GM18868 (cell line): ENCODE data around the gene OAS3.
"Not testable (repeated sequence)": the region's sequence is repeated elsewhere in the genome, so short reads cannot be mapped to it uniquely, and the experiment has no call there.

Source experiments
- ATAC-seq: cut with Tn5 transposase; IDR thresholded peaks from one replicate; pipeline ENCODE4 v1.9.1; 2021; ENCODE audit warnings: mild to moderate bottlenecking, moderate library complexity; ENCODE audit not compliant: unreplicated experiment

The OAS3 gene

GRCh38 chr12:112926416-112927033 is 11.7 kb upstream of the OAS3 start:
- not testable (repeated sequence) for ATAC-seq

- no peak for ATAC-seq
Observed at GRCh38 chr12:112927475-112927874, 10.8 kb upstream of the OAS3 start.

DNA sequence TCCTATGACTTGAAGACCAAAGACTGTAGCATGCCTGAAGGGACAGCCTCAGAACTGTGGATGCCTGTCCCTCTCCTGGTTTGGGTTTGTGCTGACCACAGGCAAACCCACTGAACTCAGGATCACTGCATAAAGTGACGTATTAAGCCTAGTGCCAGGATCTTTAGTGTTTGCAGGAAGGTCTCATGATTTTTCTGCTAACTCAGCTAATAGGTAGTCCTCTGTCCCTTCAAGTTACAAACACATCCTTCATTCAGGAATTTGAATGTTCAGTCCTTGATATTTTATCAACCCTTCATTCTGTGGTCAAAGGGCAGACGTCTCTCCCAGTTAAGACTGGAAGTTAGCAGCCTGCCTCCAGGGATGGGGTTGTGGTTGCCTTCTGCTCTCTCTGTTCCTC is 10.3 kb upstream of the OAS3 start:
- ATAC-seq, result no peak

DNA sequence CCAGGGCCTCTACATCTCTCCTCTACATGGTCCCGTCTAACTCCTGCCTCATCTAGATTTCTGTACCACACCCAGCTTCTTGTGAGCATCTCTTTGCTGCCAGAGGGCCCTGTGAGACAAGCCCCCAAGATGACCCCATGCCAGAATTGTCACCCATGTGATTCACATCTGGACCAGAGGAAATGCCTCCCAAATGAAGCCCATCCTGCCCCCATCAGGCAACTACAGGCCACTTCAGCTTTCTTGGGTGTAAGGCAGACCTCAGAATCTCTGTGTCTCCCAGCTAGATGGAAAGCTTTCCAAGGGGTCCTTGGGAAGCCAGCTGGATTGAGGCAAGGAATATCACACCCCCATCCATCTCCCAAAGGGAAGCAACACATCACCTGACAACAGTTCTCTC is 9.3 kb upstream of the OAS3 start:
- no peak for ATAC-seq

DNA sequence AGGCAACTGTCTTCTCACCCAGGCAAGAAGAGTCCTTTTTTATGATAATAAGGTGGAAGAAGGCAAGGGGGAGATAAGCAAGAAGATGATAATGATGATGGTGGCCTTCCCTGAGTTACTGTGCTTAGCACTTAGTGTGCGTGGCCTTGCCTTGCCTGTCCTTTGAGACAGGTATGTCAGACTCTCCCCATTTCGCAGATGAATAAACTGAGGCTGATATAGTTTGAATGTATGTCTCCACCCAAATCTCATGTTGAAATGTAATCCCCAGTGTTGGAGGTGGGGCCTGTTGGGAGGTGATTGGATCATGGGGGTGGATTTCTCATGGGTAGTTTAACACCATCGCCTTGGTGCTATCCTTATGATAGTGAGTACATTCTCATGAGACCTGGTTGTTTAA is 8.6 kb upstream of the OAS3 start:
- ATAC-seq, result no peak

DNA sequence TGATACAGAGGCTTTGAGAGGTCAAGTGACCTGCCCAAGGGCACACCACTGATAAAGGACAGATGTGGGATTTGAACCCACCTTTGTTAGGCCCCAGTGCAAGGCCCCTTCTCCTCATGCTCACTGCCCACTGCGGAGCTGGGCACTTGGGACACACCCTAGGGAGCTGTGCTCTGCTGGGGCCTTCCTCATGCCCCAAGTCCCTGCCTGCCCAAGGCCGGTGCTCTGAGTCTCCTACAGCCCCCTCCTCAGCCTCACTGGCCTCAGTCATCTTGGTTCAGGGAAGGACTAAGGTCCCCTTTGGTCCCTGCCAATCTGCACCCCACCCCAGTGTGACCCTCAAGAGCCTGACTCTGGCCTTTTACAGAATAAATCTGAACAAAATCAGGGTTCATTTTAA is 7.9 kb upstream of the OAS3 start:
- no peak for ATAC-seq

GRCh38 chr12:112932485-112933128 is 5.7 kb upstream of the OAS3 start:
- ATAC-seq, result no peak

DNA sequence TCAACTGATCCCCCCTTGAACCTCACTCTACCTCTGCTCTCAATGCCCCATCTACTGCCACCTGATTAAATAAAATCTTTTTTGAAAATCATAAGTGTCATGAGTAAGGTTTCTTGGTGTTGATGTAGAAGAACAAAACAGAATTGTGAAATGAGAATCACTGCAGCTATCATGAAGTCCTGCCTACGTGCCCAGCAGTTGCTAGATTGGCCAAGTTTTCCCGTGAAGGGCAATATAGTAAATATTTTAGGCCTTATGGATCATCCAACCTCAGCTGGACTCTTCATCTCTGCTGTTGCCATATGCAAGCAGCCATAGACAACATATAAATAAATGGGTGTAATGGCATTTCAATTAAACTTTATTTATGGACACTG is 5.2 kb upstream of the OAS3 start:
- ATAC-seq, result no peak

- ATAC-seq, result no peak
Observed at GRCh38 chr12:112936264-112936663, 2.0 kb upstream of the OAS3 start.

DNA sequence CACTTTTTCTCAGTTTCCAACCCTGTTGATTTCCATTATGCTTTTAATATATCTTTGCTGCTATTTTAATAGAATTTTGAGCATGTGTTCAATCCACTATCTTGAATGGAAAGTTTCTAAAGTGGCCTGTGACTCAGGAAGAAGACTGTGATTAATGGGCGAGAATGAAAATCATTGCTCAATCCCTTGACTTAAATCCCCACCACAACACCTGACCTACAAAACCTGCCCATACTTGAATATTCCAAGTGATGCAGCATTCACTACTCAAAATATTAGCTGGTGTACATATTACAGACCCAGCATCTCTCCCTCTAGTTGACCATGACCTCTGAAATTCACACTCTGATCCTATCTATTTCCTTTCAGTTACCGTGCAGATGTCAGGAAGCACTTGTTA is 1.3 kb upstream of the OAS3 start:
- no peak for ATAC-seq

GRCh38 chr12:112938751-112939150 is 477 bp downstream of the OAS3 start:
- no peak for ATAC-seq

- peak; percentile 75 for ATAC-seq
Observed at GRCh38 chr12:112939761-112940381, 1.6 kb downstream of the OAS3 start.

GRCh38 chr12:112941528-112942335 is 3.5 kb downstream of the OAS3 start:
- no peak for ATAC-seq

GRCh38 chr12:112942572-112942971 is 4.3 kb downstream of the OAS3 start:
- no peak for ATAC-seq

DNA sequence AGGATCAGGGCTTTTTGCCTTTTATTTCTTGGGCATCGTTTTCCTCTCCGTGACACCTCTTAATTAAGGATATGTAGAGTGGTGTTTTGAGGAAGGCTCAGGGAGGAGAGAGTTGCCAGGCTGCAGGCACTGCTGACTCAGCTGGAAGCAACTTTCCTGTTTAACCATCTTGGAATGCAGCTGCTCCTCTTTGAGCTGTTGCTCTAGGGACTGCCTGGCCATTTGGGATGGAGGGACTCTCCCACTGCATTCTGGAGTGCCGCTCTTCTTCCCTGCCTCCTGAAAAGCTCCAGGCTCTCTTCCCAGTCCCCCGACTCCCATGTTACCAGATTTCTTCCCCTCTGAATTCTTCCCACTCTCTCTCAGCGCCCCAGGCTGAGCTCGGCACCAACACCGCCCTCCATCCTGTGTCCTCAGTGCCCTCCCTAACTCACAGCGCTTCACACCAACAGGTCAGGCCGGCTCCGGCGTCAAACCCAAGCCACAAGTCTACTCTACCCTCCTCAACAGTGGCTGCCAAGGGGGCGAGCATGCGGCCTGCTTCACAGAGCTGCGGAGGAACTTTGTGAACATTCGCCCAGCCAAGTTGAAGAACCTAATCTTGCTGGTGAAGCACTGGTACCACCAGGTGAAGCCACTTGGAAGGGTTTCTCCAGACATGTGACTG is 5.9 kb downstream of the OAS3 start:
- no peak for ATAC-seq

DNA sequence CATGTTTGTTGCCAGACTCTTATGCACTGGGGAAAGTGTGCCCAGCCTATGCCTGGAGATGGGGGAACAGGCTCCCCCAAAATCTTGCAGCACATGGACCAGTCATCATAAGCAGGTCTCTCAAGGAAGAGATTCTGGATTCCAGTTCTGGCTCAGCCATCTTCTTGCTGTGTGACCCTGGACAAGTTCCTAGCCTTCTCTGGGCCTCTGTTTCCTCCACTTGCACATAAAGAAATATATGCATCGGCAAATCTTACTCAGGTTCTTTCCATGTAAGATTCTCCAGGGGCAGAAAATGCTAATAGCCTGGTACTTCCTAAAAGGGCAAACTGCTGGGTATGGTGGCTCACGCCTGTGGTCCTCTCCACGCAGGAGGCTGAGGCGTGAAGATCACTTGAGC is 7.2 kb downstream of the OAS3 start:
- no peak for ATAC-seq

- ATAC-seq, result no peak
Observed at GRCh38 chr12:112946236-112947000, 8.1 kb downstream of the OAS3 start.

- no peak for ATAC-seq
Observed at GRCh38 chr12:112947314-112947713, 9.0 kb downstream of the OAS3 start.

DNA sequence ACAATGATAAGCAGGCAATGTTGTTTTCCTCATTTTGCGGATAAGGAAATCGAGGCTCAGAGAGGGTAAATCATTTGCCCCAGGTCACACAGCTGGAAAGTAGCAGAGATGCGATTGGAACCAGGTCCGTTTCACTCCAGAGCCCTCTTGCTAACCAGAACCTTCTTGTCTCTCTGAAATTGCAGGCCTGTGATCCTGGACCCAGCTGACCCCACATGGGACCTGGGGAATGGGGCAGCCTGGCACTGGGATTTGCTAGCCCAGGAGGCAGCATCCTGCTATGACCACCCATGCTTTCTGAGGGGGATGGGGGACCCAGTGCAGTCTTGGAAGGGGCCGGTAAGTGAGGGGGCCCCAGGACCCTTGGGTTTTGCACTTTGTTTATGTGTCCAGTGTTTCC is 9.5 kb downstream of the OAS3 start:
- ATAC-seq, result no peak

DNA sequence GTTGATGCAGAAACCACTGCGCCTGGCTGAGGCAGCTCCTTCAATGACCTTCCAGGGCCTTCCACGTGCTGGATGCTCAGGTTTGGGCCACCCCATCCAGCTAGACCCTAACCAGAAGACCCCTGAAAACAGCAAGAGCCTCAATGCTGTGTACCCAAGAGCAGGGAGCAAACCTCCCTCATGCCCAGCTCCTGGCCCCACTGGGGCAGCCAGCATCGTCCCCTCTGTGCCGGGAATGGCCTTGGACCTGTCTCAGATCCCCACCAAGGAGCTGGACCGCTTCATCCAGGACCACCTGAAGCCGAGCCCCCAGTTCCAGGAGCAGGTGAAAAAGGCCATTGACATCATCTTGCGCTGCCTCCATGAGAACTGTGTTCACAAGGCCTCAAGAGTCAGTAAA is 10.5 kb downstream of the OAS3 start:
- ATAC-seq, result no peak

DNA sequence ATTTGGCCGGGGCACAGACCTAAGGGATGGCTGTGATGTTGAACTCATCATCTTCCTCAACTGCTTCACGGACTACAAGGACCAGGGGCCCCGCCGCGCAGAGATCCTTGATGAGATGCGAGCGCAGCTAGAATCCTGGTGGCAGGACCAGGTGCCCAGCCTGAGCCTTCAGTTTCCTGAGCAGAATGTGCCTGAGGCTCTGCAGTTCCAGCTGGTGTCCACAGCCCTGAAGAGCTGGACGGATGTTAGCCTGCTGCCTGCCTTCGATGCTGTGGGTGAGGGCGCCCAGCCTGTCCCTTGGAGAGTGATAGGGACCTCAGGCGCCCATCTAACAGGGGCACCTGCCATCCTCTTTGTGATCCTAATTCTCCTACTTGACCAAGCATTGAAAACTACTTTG is 12.4 kb downstream of the OAS3 start:
- no peak for ATAC-seq
